ENCODE results near the gene TBC1D10A.

TBC1D10A gene

GRCh38 chr22:30265823-30266444 is 60.8 kb downstream of the TBC1D10A start:
- DNase-seq (ENCODE audit: low spot score), result peak; percentile 76

- no peak for DNase-seq (ENCODE audit: low spot score)
Observed at GRCh38 chr22:30265131-30265720, 61.5 kb downstream of the TBC1D10A start.

DNA sequence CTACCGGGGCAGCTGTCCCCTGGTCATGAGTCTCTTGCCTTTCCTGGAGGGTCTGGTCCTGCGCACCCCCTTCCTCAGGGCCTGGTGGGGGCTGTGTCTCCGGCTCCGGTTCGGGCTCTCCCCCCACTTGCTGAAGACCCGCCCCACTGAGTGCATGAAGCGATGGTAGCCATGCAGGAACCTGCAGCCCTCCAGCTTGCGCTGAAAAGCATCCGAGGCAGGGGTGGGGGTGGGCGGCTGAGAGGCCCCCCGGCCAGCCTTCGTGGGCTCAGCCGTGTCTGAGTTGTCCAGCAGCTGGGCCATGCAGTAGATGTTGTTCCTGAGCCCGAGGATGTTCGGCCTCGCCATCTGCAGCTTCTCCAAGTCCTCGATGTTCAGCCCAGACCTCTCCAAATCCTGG is 62.9 kb downstream of the TBC1D10A start:
- no peak for DNase-seq (ENCODE audit: low spot score)

DNA sequence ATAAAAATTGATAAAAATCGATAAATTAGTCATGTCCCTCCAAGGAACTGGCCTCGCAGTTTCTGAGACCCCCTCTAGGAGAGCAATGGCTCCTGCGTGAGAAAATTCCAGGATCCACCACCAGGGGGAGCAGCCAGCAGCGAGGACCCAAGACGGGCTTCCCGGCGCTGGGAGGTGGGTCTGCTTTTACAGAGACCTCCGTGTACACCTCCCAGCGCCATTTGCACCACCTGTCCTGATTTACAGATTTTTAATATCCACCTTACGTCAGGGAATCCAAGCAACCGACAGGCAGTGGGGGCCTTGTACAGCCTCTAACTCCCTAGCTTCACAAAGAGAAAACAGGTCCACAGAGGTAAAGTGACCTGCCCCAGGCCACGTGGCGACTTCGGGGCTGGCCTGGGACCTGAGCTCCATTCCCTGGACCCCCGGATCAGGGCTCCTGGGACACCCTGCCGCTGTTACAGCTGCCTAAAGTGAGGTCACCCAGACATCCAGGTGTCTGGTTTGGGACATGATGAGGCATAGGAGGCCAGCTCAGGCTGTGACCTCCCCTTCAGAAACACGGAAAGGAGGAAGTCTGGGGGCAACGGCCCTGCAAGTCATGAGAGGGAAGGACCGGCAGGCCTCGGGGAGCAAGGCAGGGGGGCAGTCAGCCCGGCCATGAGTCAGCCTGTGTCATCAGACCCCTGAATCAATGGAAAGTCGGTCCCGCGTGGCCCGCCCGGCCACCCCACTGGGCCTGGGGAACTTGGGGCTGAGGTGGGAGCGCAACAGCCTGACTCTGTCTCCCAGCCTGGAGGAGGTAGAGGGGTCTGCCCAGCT is 63.6 kb downstream of the TBC1D10A start:
- peak; percentile 73 for DNase-seq (ENCODE audit: low spot score)

DNA sequence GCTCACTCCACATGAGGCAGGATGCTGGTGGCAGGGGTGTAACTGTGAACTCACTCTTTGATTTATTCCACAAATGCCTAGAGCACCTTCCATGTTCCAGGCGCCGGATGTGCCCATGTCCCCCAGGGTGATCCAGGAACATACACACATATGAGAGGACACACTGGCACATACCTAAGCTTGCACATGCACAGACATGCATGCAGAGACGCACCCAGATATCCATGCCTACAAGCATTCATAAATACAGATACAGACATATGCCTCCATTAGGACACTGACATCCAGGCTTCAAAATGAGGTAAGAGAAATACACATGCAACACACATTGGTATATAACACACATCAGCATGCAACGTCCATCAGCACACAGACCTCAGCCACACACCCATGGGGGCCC is 64.6 kb downstream of the TBC1D10A start:
- no peak for DNase-seq (ENCODE audit: low spot score)

GRCh38 chr22:30261134-30261533 is 65.6 kb downstream of the TBC1D10A start:
- no peak for DNase-seq (ENCODE audit: low spot score)

- no peak for DNase-seq (ENCODE audit: low spot score)
Observed at GRCh38 chr22:30260682-30261081, 66.1 kb downstream of the TBC1D10A start.

DNA sequence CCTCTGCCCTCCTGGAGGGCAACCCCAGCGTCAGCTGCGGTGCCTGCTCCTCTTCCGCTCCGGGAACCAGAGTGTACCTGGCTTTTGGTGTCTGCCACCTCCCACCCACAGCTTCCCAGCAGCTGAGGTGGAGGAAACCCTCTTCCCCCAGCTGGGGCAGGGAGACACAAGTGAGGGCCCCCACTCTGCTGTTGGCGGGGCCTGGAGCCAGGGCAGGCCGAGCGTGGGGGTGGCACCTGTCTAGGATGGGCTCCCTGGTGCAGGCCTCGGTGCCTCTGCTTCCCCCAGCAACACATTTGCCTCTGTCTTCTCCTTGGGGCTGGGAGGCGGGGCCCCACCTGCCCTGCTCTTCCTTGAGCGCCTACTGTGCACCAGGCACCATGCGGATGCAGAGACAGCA is 66.5 kb downstream of the TBC1D10A start:
- no peak for DNase-seq (ENCODE audit: low spot score)

- no peak for DNase-seq (ENCODE audit: low spot score)
Observed at GRCh38 chr22:30254314-30254713, 72.4 kb downstream of the TBC1D10A start.

GRCh38 chr22:30253205-30253852 is 73.4 kb downstream of the TBC1D10A start:
- DNase-seq (ENCODE audit: low spot score), result no peak

- no peak for DNase-seq (ENCODE audit: low spot score)
Observed at GRCh38 chr22:30252411-30253204, 74.1 kb downstream of the TBC1D10A start.

GRCh38 chr22:30251711-30252110 is 75.0 kb downstream of the TBC1D10A start:
- no peak for DNase-seq (ENCODE audit: low spot score)

DNA sequence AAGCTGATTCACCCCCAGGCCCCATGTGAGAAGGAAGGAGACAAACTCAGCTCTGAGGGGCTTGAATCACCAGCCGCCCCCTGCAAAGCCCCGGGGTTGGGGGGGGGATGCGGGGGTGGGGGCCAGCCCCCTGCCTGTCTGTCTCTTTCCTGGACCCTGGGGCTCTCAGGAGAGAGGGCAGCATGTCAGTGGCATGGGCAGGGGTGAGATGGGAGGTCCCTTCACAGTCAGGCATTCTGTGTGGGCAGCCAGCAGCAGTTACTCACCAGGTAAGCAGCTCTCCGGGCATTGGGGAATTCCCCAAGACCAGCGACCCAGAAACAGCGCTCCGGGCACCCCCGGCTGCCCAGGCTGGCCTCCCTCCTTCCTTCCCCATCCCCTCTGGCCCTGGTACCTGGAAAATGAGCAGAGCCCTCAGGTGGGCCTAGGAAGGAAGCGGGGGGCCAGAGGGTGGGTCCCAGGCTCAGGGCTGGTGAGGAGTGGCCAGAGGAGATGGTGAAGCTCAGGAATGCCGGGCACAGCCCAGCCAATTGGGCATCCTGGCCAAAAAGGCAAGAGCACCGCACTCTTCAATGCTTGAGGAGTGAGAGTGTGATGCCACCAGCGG is 76.0 kb downstream of the TBC1D10A start:
- DNase-seq (ENCODE audit: low spot score), result no peak

- DNase-seq (ENCODE audit: low spot score), result no peak
Observed at GRCh38 chr22:30250039-30250565, 76.6 kb downstream of the TBC1D10A start.

DNA sequence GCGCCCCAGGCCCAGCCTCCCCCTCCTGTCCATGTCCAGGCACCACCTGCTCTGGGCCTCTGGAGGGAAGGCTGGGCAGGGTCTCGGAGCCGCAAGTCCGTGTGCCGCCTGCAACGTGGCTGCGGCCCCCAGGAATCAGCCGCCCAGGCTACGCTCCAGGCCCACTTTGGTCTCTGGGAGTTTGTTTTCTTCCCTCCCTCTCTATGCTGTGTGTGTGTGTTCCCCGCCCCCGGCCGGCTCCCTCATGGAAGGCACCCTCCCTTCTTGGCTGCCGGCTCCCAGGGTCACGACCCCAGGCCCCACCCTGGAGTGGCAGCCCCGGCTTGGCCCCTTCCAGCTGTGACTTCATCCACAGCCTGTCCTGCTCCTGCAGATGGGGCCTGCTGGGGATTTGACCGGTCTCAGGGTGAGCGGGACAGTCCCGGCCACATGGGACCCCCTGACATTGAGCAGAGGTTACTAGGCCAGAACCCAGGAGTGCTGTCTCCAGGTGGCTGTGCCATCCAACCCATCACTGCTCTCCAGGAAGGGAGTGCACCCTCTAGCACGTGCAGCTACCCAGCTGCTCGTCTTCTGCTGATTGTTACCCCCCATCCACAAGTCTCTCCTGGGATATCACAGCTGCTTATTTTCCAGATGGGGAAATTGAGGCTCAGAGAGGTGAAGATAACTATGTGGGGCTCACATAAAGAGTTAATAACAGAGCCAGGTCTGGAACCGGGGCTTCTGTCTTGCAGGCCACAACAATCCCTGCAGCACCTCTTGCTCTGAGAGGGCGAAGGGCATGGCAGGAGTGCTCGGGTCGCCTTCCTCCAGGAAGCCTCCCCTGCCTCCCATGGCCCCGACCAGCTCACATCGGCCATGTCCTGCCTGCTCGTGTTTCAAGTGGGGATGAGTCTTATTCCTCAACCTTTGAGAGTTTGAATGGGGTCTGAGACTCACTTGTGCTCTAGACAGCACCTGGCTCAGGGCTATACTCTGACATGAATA is 77.4 kb downstream of the TBC1D10A start:
- no peak for DNase-seq (ENCODE audit: low spot score)

GRCh38 chr22:30248484-30248883 is 78.3 kb downstream of the TBC1D10A start:
- no peak for DNase-seq (ENCODE audit: low spot score)

DNA sequence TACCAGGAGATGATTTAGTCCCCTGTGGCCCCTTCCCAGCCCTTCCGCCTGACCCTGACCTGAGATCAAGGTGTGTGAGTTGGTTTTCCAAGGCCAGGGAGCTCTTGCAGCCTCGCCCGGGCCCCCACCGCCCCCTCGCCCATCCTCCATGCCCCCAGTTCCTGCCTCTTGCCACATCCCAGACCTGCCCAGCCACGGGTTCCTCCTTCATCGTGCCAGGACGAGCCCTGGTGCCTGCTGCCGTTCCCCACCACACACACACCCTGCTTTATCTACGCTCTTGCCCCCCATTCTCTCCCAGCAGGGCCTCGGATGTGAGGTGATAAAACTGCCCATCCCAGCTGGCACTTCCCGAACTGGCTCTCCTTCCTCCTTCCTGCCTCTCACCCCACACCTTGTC is 78.8 kb downstream of the TBC1D10A start:
- DNase-seq (ENCODE audit: low spot score), result no peak

DNA sequence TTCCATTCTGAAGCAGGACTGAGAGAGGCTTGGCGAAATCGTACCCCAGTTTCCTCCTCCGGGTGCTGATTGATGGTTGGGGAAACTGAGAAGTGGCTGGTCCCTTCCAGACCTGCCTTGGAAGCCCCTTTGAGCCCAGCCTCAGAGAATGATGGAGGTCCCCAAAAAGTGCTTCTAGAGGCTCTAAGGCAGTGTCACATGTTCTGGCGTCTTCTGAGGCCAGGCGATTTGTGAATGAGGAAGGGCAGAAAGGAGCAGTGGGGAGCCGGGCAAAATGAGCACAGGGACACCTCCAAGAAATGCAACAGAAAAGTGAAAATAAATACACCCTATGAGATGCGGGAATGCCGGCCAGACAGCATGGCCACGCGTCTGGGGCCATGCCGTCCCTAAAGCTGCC is 79.2 kb downstream of the TBC1D10A start:
- no peak for DNase-seq (ENCODE audit: low spot score)

DNA sequence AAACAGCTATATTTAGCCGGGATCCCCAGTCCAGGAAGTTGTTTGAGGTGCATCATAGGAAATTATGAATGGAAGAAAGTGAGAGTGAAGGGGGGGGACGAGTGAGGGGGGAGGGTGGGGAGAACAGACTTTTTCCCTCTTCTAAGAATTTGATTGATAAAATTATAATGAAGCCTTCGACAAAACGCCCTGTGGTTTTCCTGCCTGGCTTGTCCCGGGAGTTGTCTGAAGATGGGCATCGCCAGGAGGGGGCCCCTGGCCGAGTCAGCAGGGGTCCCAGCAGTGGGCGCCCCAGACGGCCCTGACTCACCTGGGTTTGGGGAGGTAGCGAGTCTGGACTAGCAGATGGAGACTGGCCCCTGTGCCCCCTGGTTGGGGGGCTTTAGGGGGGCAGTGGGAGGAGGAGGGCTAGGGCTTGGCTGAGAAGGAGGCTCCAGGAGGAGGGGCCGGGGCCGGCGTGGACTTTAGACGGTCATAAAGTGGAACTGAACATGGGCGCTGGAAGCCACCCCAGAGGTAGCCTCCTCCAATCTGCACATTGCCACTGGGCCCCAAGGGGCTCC is 79.8 kb downstream of the TBC1D10A start:
- no peak for DNase-seq (ENCODE audit: low spot score)
